KOPT-K1 (cell line): Measurements from ENCODE around the gene ZNF763.
"Not testable (repeated sequence)": the region's sequence is repeated elsewhere in the genome, so short reads cannot be mapped to it uniquely, and the experiment has no call there.

ENCODE experiments used
- H3K27ac ChIP-seq: fragments of 200-600 bp; sonication (generic); 2 replicates; pipeline ENCODE4 v1.5.1; 2016; ENCODE audit warnings: antibody characterized with exemption, mild to moderate bottlenecking, low read depth, low read length; ENCODE audit not compliant: poor library complexity, severe bottlenecking
- H3K36me3 ChIP-seq: fragments of 200-600 bp; sonication (generic); 2 replicates; pipeline ENCODE4 v1.5.1; 2017; ENCODE audit warnings: antibody characterized with exemption, mild to moderate bottlenecking, low read length, moderate library complexity; ENCODE audit not compliant: insufficient read depth
- H3K9me3 ChIP-seq: fragments of 200-600 bp; sonication (generic); 2 replicates; pipeline ENCODE4 v1.5.1; 2017; ENCODE audit warnings: antibody characterized with exemption, low read length, mild to moderate bottlenecking; ENCODE audit not compliant: insufficient read depth, poor library complexity, severe bottlenecking

The ZNF763 gene

GRCh38 chr19:11989112-11989456, 24.2 kb downstream of the ZNF763 start:
- Histone ChIP-seq H3K27ac (peak overlapping the region; percentile 89), H3K9me3 (peaks cover 17% of the 10 kb centered on the region), H3K36me3 (peaks cover 32% of the 10 kb centered on the region)

GRCh38 chr19:11991921-11992320, 27.1 kb downstream of the ZNF763 start:
- not testable (repeated sequence) for H3K27ac ChIP-seq
- Histone ChIP-seq H3K9me3 (peaks cover 35% of the 10 kb centered on the region), H3K36me3 (peaks cover 52% of the 10 kb centered on the region)

GRCh38 chr19:11995174-11995573, 30.3 kb downstream of the ZNF763 start:
- Histone ChIP-seq H3K36me3 (peaks cover 74% of the 10 kb centered on the region), H3K27ac (no peak overlapping the region), H3K9me3 (peaks cover 67% of the 10 kb centered on the region)

- Histone ChIP-seq H3K9me3 (peaks cover 90% of the 10 kb centered on the region), H3K36me3 (peaks cover 82% of the 10 kb centered on the region), H3K27ac (no peak overlapping the region)
These were observed 35.5 kb downstream of the ZNF763 start for GRCh38 chr19:12000152-12000981.

- Histone ChIP-seq H3K36me3 (peaks cover 81% of the 10 kb centered on the region), H3K9me3 (peaks cover 98% of the 10 kb centered on the region), H3K27ac (no peak overlapping the region)
These were observed 50.3 kb downstream of the ZNF763 start for GRCh38 chr19:12015015-12015752.

GRCh38 chr19:12015753-12016116, 50.9 kb downstream of the ZNF763 start:
- peaks cover 81% of the 10 kb centered on the region for H3K36me3 ChIP-seq
- peaks cover 98% of the 10 kb centered on the region for H3K9me3 ChIP-seq
- H3K27ac ChIP-seq = no peak overlapping the region
